Measurements from ENCODE around the gene KRT86.

DNA sequence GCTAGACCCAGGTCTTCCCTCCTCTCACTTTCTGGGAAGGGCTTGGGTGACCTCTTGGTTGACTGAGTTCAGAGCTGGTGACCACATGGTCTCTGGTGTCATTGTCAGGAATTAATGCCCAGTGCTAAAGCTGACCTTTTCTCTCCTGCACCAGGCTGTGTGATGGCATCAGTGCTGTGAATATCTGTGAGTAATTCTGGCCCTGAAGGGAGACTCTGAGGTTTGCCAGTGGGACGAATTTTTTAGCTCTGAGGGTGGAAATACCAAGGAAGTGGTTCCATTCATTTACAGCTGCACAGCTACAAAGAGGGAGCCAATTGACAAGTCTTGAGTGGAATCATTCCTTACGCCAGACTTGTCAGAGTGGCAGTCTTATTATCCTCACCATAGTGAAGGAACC is 6.2 kb upstream of the KRT86 start:
- TF ChIP-seq, protein P1, sequence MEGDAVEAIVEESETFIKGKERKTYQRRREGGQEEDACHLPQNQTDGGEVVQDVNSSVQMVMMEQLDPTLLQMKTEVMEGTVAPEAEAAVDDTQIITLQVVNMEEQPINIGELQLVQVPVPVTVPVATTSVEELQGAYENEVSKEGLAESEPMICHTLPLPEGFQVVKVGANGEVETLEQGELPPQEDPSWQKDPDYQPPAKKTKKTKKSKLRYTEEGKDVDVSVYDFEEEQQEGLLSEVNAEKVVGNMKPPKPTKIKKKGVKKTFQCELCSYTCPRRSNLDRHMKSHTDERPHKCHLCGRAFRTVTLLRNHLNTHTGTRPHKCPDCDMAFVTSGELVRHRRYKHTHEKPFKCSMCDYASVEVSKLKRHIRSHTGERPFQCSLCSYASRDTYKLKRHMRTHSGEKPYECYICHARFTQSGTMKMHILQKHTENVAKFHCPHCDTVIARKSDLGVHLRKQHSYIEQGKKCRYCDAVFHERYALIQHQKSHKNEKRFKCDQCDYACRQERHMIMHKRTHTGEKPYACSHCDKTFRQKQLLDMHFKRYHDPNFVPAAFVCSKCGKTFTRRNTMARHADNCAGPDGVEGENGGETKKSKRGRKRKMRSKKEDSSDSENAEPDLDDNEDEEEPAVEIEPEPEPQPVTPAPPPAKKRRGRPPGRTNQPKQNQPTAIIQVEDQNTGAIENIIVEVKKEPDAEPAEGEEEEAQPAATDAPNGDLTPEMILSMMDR (IDR thresholded peaks at IDR 0.05): no peak
- TF ChIP-seq SMC3 (IDR thresholded peaks at IDR 0.05) (no peak), HES2 (IDR thresholded peaks at IDR 0.05) (no peak), EP300 (IDR thresholded peaks at IDR 0.05) (no peak)
